ENCODE data around the gene KLHL35.
A peak's percentile ranks its signal among the peaks of the same experiment; 100 is the strongest.

KLHL35 gene

GRCh38 chr11:75442161-75442885 is 9.3 kb upstream of the KLHL35 start:
- DNase-seq (ENCODE audit: low read depth), result no peak

- no peak for DNase-seq (ENCODE audit: low read depth)
Measured at GRCh38 chr11:75441804-75442132, 8.8 kb upstream of the KLHL35 start.

- DNase-seq (ENCODE audit: low read depth), result no peak
Measured at GRCh38 chr11:75440960-75441803, 8.2 kb upstream of the KLHL35 start.

- no peak for DNase-seq (ENCODE audit: low read depth)
Measured at GRCh38 chr11:75439495-75440120, 6.6 kb upstream of the KLHL35 start.

GRCh38 chr11:75439026-75439425 is 6.0 kb upstream of the KLHL35 start:
- no peak for DNase-seq (ENCODE audit: low read depth)

GRCh38 chr11:75437966-75438659 is 5.1 kb upstream of the KLHL35 start:
- no peak for DNase-seq (ENCODE audit: low read depth)

GRCh38 chr11:75436806-75437205 is 3.8 kb upstream of the KLHL35 start:
- no peak for DNase-seq (ENCODE audit: low read depth)

- no peak for DNase-seq (ENCODE audit: low read depth)
Measured at GRCh38 chr11:75435571-75435925, 2.5 kb upstream of the KLHL35 start.

GRCh38 chr11:75434886-75435570 is 2.0 kb upstream of the KLHL35 start:
- DNase-seq (ENCODE audit: low read depth), result no peak

GRCh38 chr11:75434051-75434450 is 1.0 kb upstream of the KLHL35 start:
- no peak for DNase-seq (ENCODE audit: low read depth)

GRCh38 chr11:75433443-75433842 is 440 bp upstream of the KLHL35 start:
- DNase-seq (ENCODE audit: low read depth), result no peak

- DNase-seq (ENCODE audit: low read depth), result no peak
Measured at GRCh38 chr11:75431533-75432525, 1.2 kb downstream of the KLHL35 start.

- no peak for DNase-seq (ENCODE audit: low read depth)
Measured at GRCh38 chr11:75430714-75431532, 2.1 kb downstream of the KLHL35 start.

- DNase-seq (ENCODE audit: low read depth), result peak; percentile 49
Measured at GRCh38 chr11:75429902-75430713, 2.9 kb downstream of the KLHL35 start.

- DNase-seq (ENCODE audit: low read depth), result no peak
Measured at GRCh38 chr11:75429641-75429901, 3.4 kb downstream of the KLHL35 start.

GRCh38 chr11:75428989-75429640 is 3.9 kb downstream of the KLHL35 start:
- DNase-seq (ENCODE audit: low read depth), result no peak

GRCh38 chr11:75428281-75428724 is 4.7 kb downstream of the KLHL35 start:
- DNase-seq (ENCODE audit: low read depth), result peak; percentile 38

GRCh38 chr11:75427181-75427580 is 5.8 kb downstream of the KLHL35 start:
- no peak for DNase-seq (ENCODE audit: low read depth)

GRCh38 chr11:75426720-75427086 is 6.3 kb downstream of the KLHL35 start:
- DNase-seq (ENCODE audit: low read depth), result no peak
